IMR-90 (cell line): ENCODE results near the gene C3orf49. TPM values are rescaled to one million over a fixed set of nuclear protein-coding genes. Genes with fewer than 3 reads are reported as not detected.

Experiments
- ATAC-seq: fragments of 200-7000 bp; cut with Tn5 transposase; 2 replicates; pipeline ENCODE4 v1.9.1; 2020; ENCODE audit warnings: low read depth, mild to moderate bottlenecking, moderate library complexity
- BruUV-seq: library from RNA; stranded (reverse); fragments of 400-500 nt; replicated peaks from 2 replicates; lab custom pipeline; 2021; lab: Mats Ljungman, UMichigan
- CTCF ChIA-PET: fragments of 300-600 bp; formaldehyde crosslinking; extraction: SDS; loops from one replicate; lab custom pipeline; 2021; ENCODE audit warnings: antibody characterized with exemption; lab: Yijun Ruan, JAX
- POLR2A ChIA-PET: fragments of 300-600 bp; sonication (Branson Sonifier 250); formaldehyde crosslinking; loops from one replicate; lab custom pipeline; 2022; ENCODE audit warnings: antibody characterized with exemption; ENCODE audit not compliant: unreplicated experiment; lab: Charles Lee
- DNase-seq: peaks from one replicate; pipeline ENCODE4 v3.0.0; 2013
- H2AFZ ChIP-seq: replicated peaks from 2 replicates; pipeline ENCODE3; 2013; ENCODE audit warnings: low read length, mild to moderate bottlenecking; ENCODE audit not compliant: poor library complexity
- H2AK5ac ChIP-seq: 2 replicates; pipeline ENCODE4 v1.6.1; 2013; ENCODE audit warnings: low read depth, low read length, inconsistent platforms
- H2AK9ac ChIP-seq: replicated peaks from 2 replicates; pipeline ENCODE3; 2013; ENCODE audit warnings: mild to moderate bottlenecking, low read depth, low read length, moderate library complexity; ENCODE audit not compliant: poor library complexity
- H2BK120ac ChIP-seq: 2 replicates; pipeline ENCODE4 v1.6.1; 2013; ENCODE audit warnings: low read depth, low read length, inconsistent platforms
- H2BK15ac ChIP-seq: 3 replicates; pipeline ENCODE4 v1.6.1; 2013; ENCODE audit warnings: low read depth, low read length, inconsistent platforms
- H2BK20ac ChIP-seq: 2 replicates; pipeline ENCODE4 v1.6.1; 2013; ENCODE audit warnings: low read depth, mild to moderate bottlenecking, inconsistent platforms, low read length, moderate library complexity
- H2BK5ac ChIP-seq: 2 replicates; pipeline ENCODE4 v1.6.1; 2013; ENCODE audit warnings: mild to moderate bottlenecking, low read depth, low read length, inconsistent platforms; ENCODE audit not compliant: poor library complexity, severe bottlenecking
- H3K14ac ChIP-seq: replicated peaks from 2 replicates; pipeline ENCODE4 v1.6.1; 2013; ENCODE audit warnings: low read depth, low read length, inconsistent platforms
- H3K18ac ChIP-seq: 2 replicates; pipeline ENCODE4 v1.6.1; 2013; ENCODE audit warnings: low read depth, low read length, control low read depth
- H3K23ac ChIP-seq: 2 replicates; pipeline ENCODE4 v1.6.1; 2013; ENCODE audit warnings: low read depth, low read length, inconsistent platforms
- H3K27ac ChIP-seq: 2 replicates; pipeline ENCODE4 v1.5.1; 2013; ENCODE audit warnings: mild to moderate bottlenecking, control low read depth, low read length; ENCODE audit not compliant: insufficient read depth
- H3K27me3 ChIP-seq: 2 replicates; pipeline ENCODE4 v1.6.1; 2013; ENCODE audit warnings: low read length; ENCODE audit not compliant: control insufficient read depth, insufficient read depth
- H3K36me3 ChIP-seq: 2 replicates; pipeline ENCODE4 v1.6.1; 2013; ENCODE audit warnings: low read length, mixed read lengths; ENCODE audit not compliant: control insufficient read depth, insufficient read depth
- H3K4ac ChIP-seq: 2 replicates; pipeline ENCODE4 v1.6.1; 2013; ENCODE audit warnings: low read depth, low read length, inconsistent platforms
- H3K4me1 ChIP-seq: 2 replicates; pipeline ENCODE4 v1.6.1; 2013; ENCODE audit warnings: low read length, mixed read lengths; ENCODE audit not compliant: control insufficient read depth, insufficient read depth
- H3K4me2 ChIP-seq: 2 replicates; pipeline ENCODE4 v1.6.1; 2013; ENCODE audit warnings: low read depth, mild to moderate bottlenecking, control low read depth, low read length, moderate library complexity
- H3K4me3 ChIP-seq: 2 replicates; pipeline ENCODE4 v1.5.1; 2013; ENCODE audit warnings: low read depth, mild to moderate bottlenecking, control low read depth, low read length, moderate library complexity; ENCODE audit not compliant: insufficient read depth
- H3K56ac ChIP-seq: 2 replicates; pipeline ENCODE4 v1.6.1; 2013; ENCODE audit warnings: low read length, inconsistent platforms; ENCODE audit not compliant: insufficient read depth; ENCODE audit errors: extremely low read depth
- H3K79me1 ChIP-seq, 2 experiments: 2 replicates each; pipeline ENCODE4 v1.6.1; 2013; ENCODE audit warnings: low read length in 2 of 2, inconsistent platforms in 1 of 2, low read depth in 1 of 2
- H3K9ac ChIP-seq: 2 replicates; pipeline ENCODE4 v1.6.1; 2013; ENCODE audit warnings: low read depth, low read length, control low read depth
- H3K9me1 ChIP-seq: 2 replicates; pipeline ENCODE4 v1.6.1; 2013; ENCODE audit warnings: low read length, inconsistent platforms; ENCODE audit not compliant: insufficient read depth
- H3K9me3 ChIP-seq: 2 replicates; pipeline ENCODE4 v1.6.1; 2013; ENCODE audit warnings: low read length; ENCODE audit not compliant: control insufficient read depth, insufficient read depth
- H4K20me1 ChIP-seq: 2 replicates; pipeline ENCODE4 v1.6.1; 2013; ENCODE audit warnings: low read length, inconsistent platforms; ENCODE audit not compliant: insufficient read depth
- H4K5ac ChIP-seq: 2 replicates; pipeline ENCODE4 v1.6.1; 2013; ENCODE audit warnings: mild to moderate bottlenecking, low read depth, low read length, control low read depth
- H4K8ac ChIP-seq, 2 experiments: 2 replicates each; pipeline ENCODE4 v1.6.1; 2013; ENCODE audit warnings: low read depth in 2 of 2, low read length in 2 of 2, control low read depth in 1 of 2, inconsistent platforms in 1 of 2
- H4K91ac ChIP-seq: 2 replicates; pipeline ENCODE4 v1.6.1; 2013; ENCODE audit warnings: low read depth, low read length, inconsistent platforms; ENCODE audit not compliant: insufficient read depth
- CHD1 ChIP-seq: IDR thresholded peaks from 2 replicates; pipeline ENCODE4 v1.6.1; 2012; ENCODE audit warnings: low read depth, low read length, improper control_type of control experiment
- CTCF ChIP-seq: conservative IDR thresholded peaks from 2 replicates; pipeline ENCODE4 v1.5.1; 2012; ENCODE audit warnings: mild to moderate bottlenecking, low read depth, low read length, improper control_type of control experiment
- ELK1 ChIP-seq: fragments of 150-350 bp; IDR thresholded peaks from 2 replicates; pipeline ENCODE4 v1.6.1; 2016; ENCODE audit warnings: low read depth, mild to moderate bottlenecking, low read length, moderate library complexity, borderline replicate concordance
- MXI1 ChIP-seq: IDR thresholded peaks from 2 replicates; pipeline ENCODE4 v1.6.1; 2012; ENCODE audit warnings: low read depth, mild to moderate bottlenecking, low read length, moderate library complexity, borderline replicate concordance
- RCOR1 ChIP-seq: IDR thresholded peaks from 2 replicates; pipeline ENCODE4 v1.6.1; 2012; ENCODE audit warnings: mild to moderate bottlenecking, low read length, improper control_type of control experiment; ENCODE audit not compliant: insufficient replicate concordance
- WGBS, 2 experiments: methylation state at CpG; one replicate each; pipeline versions ENCODE4 v1.1.5 to v1.1.7; 2013; ENCODE audit warnings: missing lambda C conversion rate in 2 of 2; ENCODE audit not compliant: insufficient read length in 1 of 2; ENCODE audit errors: extremely low coverage in 2 of 2; 5-methylcytosine and 5-hydroxymethylcytosine counted together
- dilution Hi-C: fragments of 300-500 bp; cut with HindIII; formaldehyde crosslinking; loops from one replicate; pipeline ENCODE4 v1.14.3; 2018; ENCODE audit warnings: low sequenced_read_pairs; ENCODE audit not compliant: unreplicated experiment
- in situ Hi-C: fragments of 300-500 bp; cut with MboI; formaldehyde crosslinking; loops from 3 replicates; pipeline ENCODE4 v1.14.3; 2019; ENCODE audit warnings: low sequenced_read_pairs, inconsistent platforms, mixed read lengths
- intact Hi-C: fragments of 100-400 bp; cut with micrococcal nuclease; formaldehyde crosslinking; loops from 2 replicates; pipeline ENCODE4 v1.10.0; 2022
- polyA plus RNA-seq, 3 experiments: library from polyadenylated mRNA; depleted of rRNA; stranded (reverse); fragments of >200 nt; gene quantifications; 2 replicates each; pipeline ENCODE4 v1.2.3, GENCODE V29; 2012; ENCODE audit warnings: low replicate concordance in 1 of 3
- total RNA-seq: library from RNA; depleted of rRNA; stranded (reverse); fragments of >200 nt; gene quantifications from 2 replicates; pipeline ENCODE4 v1.2.3, GENCODE V29; 2012

C3orf49 gene
- total and polyA plus RNA-seq, 2 of the 4 experiments (the other 2 are of a cell fraction), result not detected

DNA sequence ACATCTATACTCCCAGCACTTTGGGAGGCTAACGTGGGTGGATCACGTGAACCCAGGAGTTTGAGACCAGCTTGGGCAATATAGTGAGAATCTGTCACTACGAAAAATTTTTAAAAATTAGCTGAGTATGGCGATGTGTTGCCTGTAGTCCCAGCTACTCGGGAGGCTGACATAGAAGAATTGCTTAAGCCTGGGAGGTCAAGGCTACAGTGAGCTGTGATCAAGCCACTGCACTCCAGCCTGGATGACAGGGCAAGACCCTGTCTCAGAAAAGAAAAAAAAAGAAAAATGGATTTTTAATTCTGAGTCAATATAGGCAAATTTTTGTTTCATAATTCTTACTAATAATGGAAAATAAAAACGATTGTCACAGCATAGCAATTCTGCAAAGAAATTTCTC lies 13.3 kb downstream of the C3orf49 start:
- H3K56ac ChIP-seq, result no peak overlapping the region
- no peak overlapping the region for H4K91ac ChIP-seq
- H3K4me2 ChIP-seq, result no peak overlapping the region
- H3K36me3 ChIP-seq, result peaks cover 17% of the 10 kb centered on the region
- no peak overlapping the region for H4K8ac ChIP-seq
- no peak overlapping the region for H2BK20ac ChIP-seq
- no peak overlapping the region for H3K23ac ChIP-seq
- no peak overlapping the region for H3K27ac ChIP-seq
- H2BK120ac ChIP-seq, result no peak overlapping the region
- no peak overlapping the region for H2AK9ac ChIP-seq
- 90% methylated on average over 2 of the region's 6 CpGs; no CpG with 5 or more reads in 1 of the 2 experiments for WGBS, 2 experiments
- TF ChIP-seq ELK1 (no peak), RCOR1 (no peak), MXI1 (no peak), CTCF (no peak), CHD1 (no peak)
- H4K20me1 ChIP-seq, result no peaks in the 10 kb centered on the region
- no peak overlapping the region for H3K4ac ChIP-seq
- H3K14ac ChIP-seq, result no peak overlapping the region
- ChIA-PET POLR2A (interaction anchor here (0.7 kb wide), 1 partner anchor 34 kb away, joined by 9 read pairs; no protein-coding TSS in a partner anchor), CTCF (interaction anchor here (0.7 kb wide), 1 partner anchor 191 kb away, joined by 5 read pairs; no protein-coding TSS in a partner anchor)
- H2BK5ac ChIP-seq, result no peak overlapping the region
- H3K27me3 ChIP-seq, result no peaks in the 10 kb centered on the region
- no peak overlapping the region for H4K5ac ChIP-seq
- H2BK15ac ChIP-seq, result no peak overlapping the region
- no peak overlapping the region for H3K4me3 ChIP-seq
- DNase-seq, result no peak
- BruUV-seq, result no TSS peak
- intact Hi-C loops (no loop called here), dilution Hi-C loops (no loop called here), in situ Hi-C loops (no loop called here)
- H3K9me3 ChIP-seq, result no peaks in the 10 kb centered on the region
- no peak overlapping the region for H2AK5ac ChIP-seq
- no peak overlapping the region for H2AFZ ChIP-seq
- no peaks in the 10 kb centered on the region for H3K4me1 ChIP-seq
- H3K79me1 ChIP-seq, result no peaks in the 10 kb centered on the region
- H3K9me1 ChIP-seq, result no peaks in the 10 kb centered on the region
- no peak for ATAC-seq
- H3K9ac ChIP-seq, result no peak overlapping the region
- H3K18ac ChIP-seq, result no peak overlapping the region
